IPS-15b (cell line): ENCODE data around the gene ZFP92.

Experiments
- H3K27me3 ChIP-seq: one replicate; pipeline ENCODE4 v1.6.1; 2013; ENCODE audit warnings: low read length; ENCODE audit not compliant: control insufficient read depth, insufficient read depth
- H3K36me3 ChIP-seq: one replicate; pipeline ENCODE4 v1.6.1; 2013; ENCODE audit warnings: low read length; ENCODE audit not compliant: control insufficient read depth, insufficient read depth
- H3K4me1 ChIP-seq: one replicate; pipeline ENCODE4 v1.6.1; 2013; ENCODE audit warnings: mild to moderate bottlenecking, low read length; ENCODE audit not compliant: control insufficient read depth, insufficient read depth
- H3K4me3 ChIP-seq: one replicate; pipeline ENCODE4 v1.5.1; 2013; ENCODE audit warnings: low read depth, low read length
- H3K9ac ChIP-seq: one replicate; pipeline ENCODE4 v1.6.1; 2013; ENCODE audit warnings: low read depth, mild to moderate bottlenecking, low read length
- H3K9me3 ChIP-seq: one replicate; pipeline ENCODE4 v1.6.1; 2013; ENCODE audit warnings: mild to moderate bottlenecking, low read length; ENCODE audit not compliant: control insufficient read depth, insufficient read depth

Gene ZFP92

GRCh38 chrX:153412746-153413720 lies 1.8 kb downstream of the ZFP92 start:
- no peak overlapping the region for H3K9ac ChIP-seq
- H3K36me3 ChIP-seq = no peaks in the 10 kb centered on the region
- peaks cover 12% of the 10 kb centered on the region for H3K27me3 ChIP-seq
- no peaks in the 10 kb centered on the region for H3K4me1 ChIP-seq
- no peak overlapping the region for H3K4me3 ChIP-seq
- H3K9me3 ChIP-seq = peaks cover 5% of the 10 kb centered on the region

- Histone ChIP-seq H3K9me3 (peaks cover 5% of the 10 kb centered on the region), H3K4me3 (no peak overlapping the region), H3K4me1 (no peaks in the 10 kb centered on the region)
These were observed 2.5 kb downstream of the ZFP92 start for GRCh38 chrX:153413731-153414130.

GRCh38 chrX:153414856-153415510 lies 3.7 kb downstream of the ZFP92 start:
- no peaks in the 10 kb centered on the region for H3K36me3 ChIP-seq
- no peak overlapping the region for H3K4me3 ChIP-seq
- H3K9ac ChIP-seq = no peak overlapping the region
- peaks cover 5% of the 10 kb centered on the region for H3K9me3 ChIP-seq
- H3K27me3 ChIP-seq = peaks cover 12% of the 10 kb centered on the region
- H3K4me1 ChIP-seq = no peaks in the 10 kb centered on the region

More at GRCh38 chrX:153413731-153414130, 2.5 kb downstream of the ZFP92 start:
- peaks cover 12% of the 10 kb centered on the region for H3K27me3 ChIP-seq
- no peaks in the 10 kb centered on the region for H3K36me3 ChIP-seq
- no peak overlapping the region for H3K9ac ChIP-seq

- Histone ChIP-seq H3K27me3 (peaks cover 7% of the 10 kb centered on the region), H3K36me3 (no peaks in the 10 kb centered on the region), H3K4me1 (no peaks in the 10 kb centered on the region), H3K9me3 (peaks cover 5% of the 10 kb centered on the region), H3K9ac (no peak overlapping the region), H3K4me3 (no peak overlapping the region)
These were observed 5.6 kb downstream of the ZFP92 start for GRCh38 chrX:153416781-153417450.

- Histone ChIP-seq H3K9ac (no peak overlapping the region), H3K36me3 (no peaks in the 10 kb centered on the region), H3K27me3 (no peaks in the 10 kb centered on the region), H3K9me3 (peaks cover 5% of the 10 kb centered on the region), H3K4me3 (no peak overlapping the region), H3K4me1 (no peaks in the 10 kb centered on the region)
These were observed 6.4 kb downstream of the ZFP92 start for GRCh38 chrX:153417637-153418036.

- Histone ChIP-seq H3K9ac (no peak overlapping the region), H3K4me3 (no peak overlapping the region), H3K36me3 (no peaks in the 10 kb centered on the region), H3K9me3 (peaks cover 2% of the 10 kb centered on the region), H3K27me3 (no peaks in the 10 kb centered on the region), H3K4me1 (no peaks in the 10 kb centered on the region)
These were observed 9.8 kb downstream of the ZFP92 start for GRCh38 chrX:153420851-153421599.

GRCh38 chrX:153421856-153422255 lies 10.6 kb downstream of the ZFP92 start:
- no peak overlapping the region for H3K4me3 ChIP-seq
- H3K36me3 ChIP-seq = no peaks in the 10 kb centered on the region
- no peak overlapping the region for H3K9ac ChIP-seq
- no peaks in the 10 kb centered on the region for H3K27me3 ChIP-seq
- H3K9me3 ChIP-seq = no peaks in the 10 kb centered on the region
- H3K4me1 ChIP-seq = no peaks in the 10 kb centered on the region

GRCh38 chrX:153423652-153424051 lies 12.4 kb downstream of the ZFP92 start:
- Histone ChIP-seq H3K9ac (no peak overlapping the region), H3K27me3 (no peaks in the 10 kb centered on the region), H3K36me3 (no peaks in the 10 kb centered on the region), H3K4me3 (no peak overlapping the region), H3K9me3 (no peaks in the 10 kb centered on the region), H3K4me1 (no peaks in the 10 kb centered on the region)

GRCh38 chrX:153426204-153426603 lies 14.9 kb downstream of the ZFP92 start:
- Histone ChIP-seq H3K4me1 (no peaks in the 10 kb centered on the region), H3K36me3 (no peaks in the 10 kb centered on the region), H3K9me3 (no peaks in the 10 kb centered on the region), H3K9ac (no peak overlapping the region), H3K27me3 (no peaks in the 10 kb centered on the region), H3K4me3 (no peak overlapping the region)

GRCh38 chrX:153430796-153431195 lies 19.5 kb downstream of the ZFP92 start:
- Histone ChIP-seq H3K4me3 (no peak overlapping the region), H3K36me3 (no peaks in the 10 kb centered on the region), H3K9me3 (peaks cover 5% of the 10 kb centered on the region), H3K27me3 (no peaks in the 10 kb centered on the region), H3K9ac (no peak overlapping the region), H3K4me1 (no peaks in the 10 kb centered on the region)

- no peaks in the 10 kb centered on the region for H3K4me1 ChIP-seq
- H3K27me3 ChIP-seq = no peaks in the 10 kb centered on the region
- no peak overlapping the region for H3K4me3 ChIP-seq
- peaks cover 5% of the 10 kb centered on the region for H3K9me3 ChIP-seq
- H3K36me3 ChIP-seq = no peaks in the 10 kb centered on the region
- H3K9ac ChIP-seq = no peak overlapping the region
These were observed 21.9 kb downstream of the ZFP92 start for GRCh38 chrX:153433161-153433680.
